HCT116 (cell line): Measurements from ENCODE around the gene RAVER2. TPM values are rescaled to one million over a fixed set of nuclear protein-coding genes. Genes with fewer than 3 reads are reported as not detected.

Source experiments
- ATAC-seq: fragments of 200-7000 bp; cut with Tn5 transposase; 2 replicates; pipeline ENCODE4 v1.9.1; 2020; ENCODE audit warnings: mild to moderate bottlenecking, moderate library complexity
- BruUV-seq: library from RNA; stranded (reverse); fragments of 400-500 nt; replicated peaks from 2 replicates; lab custom pipeline; 2021; lab: Mats Ljungman, UMichigan
- CTCF ChIA-PET: fragments of 300-600 bp; sonication (Branson Sonifier 250); formaldehyde crosslinking; loops from one replicate; lab custom pipeline; 2021; ENCODE audit warnings: antibody characterized with exemption; lab: Charles Lee
- POLR2A ChIA-PET: fragments of 300-600, 350-600 bp; sonication (Branson Sonifier 250); formaldehyde crosslinking; loops from one replicate; lab custom pipeline; 2021; ENCODE audit warnings: antibody characterized with exemption; lab: Charles Lee
- RAD21 ChIA-PET, 2 experiments: fragments of 300-600 bp; sonication (Branson Sonifier 250); formaldehyde crosslinking; loops; one replicate each; lab custom pipeline; 2023; ENCODE audit warnings: low total read pairs in 2 of 2; ENCODE audit not compliant: uncharacterized antibody in 2 of 2, unreplicated experiment in 2 of 2, low non-redundant PET in 1 of 2; lab: Charles Lee
- DNase-seq: peaks from one replicate; pipeline ENCODE4 v3.0.0-alpha.2; 2010; ENCODE audit warnings: low read depth, low spot score
- H2AFZ ChIP-seq: fragments of 200-600 bp; shearing (Covaris generic), sonication (generic); 2 replicates; pipeline ENCODE4 v1.6.1; 2017; ENCODE audit warnings: low read depth, mixed run types, mixed read lengths, antibody characterized with exemption, low read length; ENCODE audit not compliant: poor library complexity, severe bottlenecking
- H3K27ac ChIP-seq: 2 replicates; pipeline ENCODE4 v1.5.1; 2012; ENCODE audit warnings: low read depth, low read length
- H3K27me3 ChIP-seq: fragments of 200-600 bp; sonication (generic); 2 replicates; pipeline ENCODE4 v1.6.1; 2016; ENCODE audit warnings: mixed run types, low read length, mixed read lengths; ENCODE audit not compliant: insufficient read depth
- H3K36me3 ChIP-seq, 2 experiments: fragments of 200-500 bp in 1 of 2; fragments of 200-600 bp in 1 of 2; sonication (Bioruptor generic) in 1 of 2; sonication (generic) in 1 of 2; 2 replicates each; pipeline versions ENCODE4 v1.5.1 to v1.6.1; 2014 to 2016; ENCODE audit warnings: low read length in 2 of 2, inconsistent platforms in 1 of 2, mixed read lengths in 1 of 2, mixed run types in 1 of 2; ENCODE audit not compliant: insufficient read depth in 2 of 2, control insufficient read depth in 1 of 2
- H3K4me1 ChIP-seq, 2 experiments: fragments of 200-600 bp in 1 of 2; sonication (generic) in 1 of 2; 2 replicates each; pipeline versions ENCODE4 v1.5.1 to v1.6.1; 2012 to 2017; ENCODE audit warnings: low read length in 2 of 2, inconsistent platforms in 1 of 2, mild to moderate bottlenecking in 1 of 2, mixed read lengths in 1 of 2, mixed run types in 1 of 2, moderate library complexity in 1 of 2; ENCODE audit not compliant: insufficient read depth in 2 of 2, control insufficient read depth in 1 of 2
- H3K4me2 ChIP-seq: fragments of 200-600 bp; sonication (generic); 2 replicates; pipeline ENCODE4 v1.6.1; 2017; ENCODE audit warnings: mixed run types, low read length, mixed read lengths
- H3K4me3 ChIP-seq, 2 experiments: fragments of 200-600 bp in 1 of 2; sonication (generic) in 1 of 2; replicated peaks in 1 of 2; 2 replicates each; pipeline ENCODE4 v1.5.1; 2011 to 2016; ENCODE audit warnings: low read length in 2 of 2, control low read depth in 1 of 2, low read depth in 1 of 2, mild to moderate bottlenecking in 1 of 2, mixed read lengths in 1 of 2, mixed run types in 1 of 2
- H3K79me2 ChIP-seq: fragments of 200-600 bp; sonication (generic); 2 replicates; pipeline ENCODE4 v1.6.1; 2017; ENCODE audit warnings: mild to moderate bottlenecking, mixed run types, low read length, moderate library complexity, mixed read lengths; ENCODE audit not compliant: insufficient read depth
- H3K9ac ChIP-seq: fragments of 200-600 bp; sonication (generic); 2 replicates; pipeline ENCODE4 v1.6.1; 2016; ENCODE audit warnings: low read length, mixed read lengths
- H3K9me2 ChIP-seq: fragments of 200-600 bp; sonication (generic), shearing (Covaris generic); 2 replicates; pipeline ENCODE4 v1.6.1; 2017; ENCODE audit warnings: mixed run types, mild to moderate bottlenecking, moderate library complexity; ENCODE audit not compliant: insufficient read depth
- H3K9me3 ChIP-seq, 2 experiments: fragments of 200-500 bp in 1 of 2; fragments of 200-600 bp in 1 of 2; sonication (Bioruptor generic) in 1 of 2; sonication (generic) in 1 of 2; 2 replicates each; pipeline ENCODE4 v1.6.1; 2014 to 2017; ENCODE audit warnings: low read length in 2 of 2, mixed read lengths in 2 of 2, inconsistent platforms in 1 of 2, low read depth in 1 of 2, mild to moderate bottlenecking in 1 of 2, mixed run types in 1 of 2, moderate library complexity in 1 of 2; ENCODE audit not compliant: control insufficient read depth in 1 of 2, insufficient read depth in 1 of 2
- H4K20me1 ChIP-seq: fragments of 200-600 bp; sonication (generic), shearing (Covaris generic); 2 replicates; pipeline ENCODE4 v1.6.1; 2017; ENCODE audit warnings: mixed run types, mild to moderate bottlenecking, moderate library complexity; ENCODE audit not compliant: insufficient read depth
- CBX3 ChIP-seq: IDR thresholded peaks from 2 replicates; pipeline ENCODE4 v1.6.1; 2012; ENCODE audit warnings: low read depth
- CEBPB ChIP-seq: IDR thresholded peaks from 2 replicates; pipeline ENCODE4 v1.6.1; 2012; ENCODE audit warnings: low read depth
- EGR1 ChIP-seq: IDR thresholded peaks from 2 replicates; pipeline ENCODE4 v1.6.1; 2012; ENCODE audit warnings: low read depth
- ELF1 ChIP-seq: IDR thresholded peaks from 2 replicates; pipeline ENCODE4 v1.6.1; 2012; ENCODE audit warnings: low read depth, borderline replicate concordance
- EZH2phosphoT487 ChIP-seq: fragments of 200-600 bp; IDR thresholded peaks from 2 replicates; pipeline ENCODE4 v1.6.1; 2018; ENCODE audit warnings: antibody characterized with exemption, borderline replicate concordance
- JUND ChIP-seq: IDR thresholded peaks from 2 replicates; pipeline ENCODE4 v1.6.1; 2012
- MAX ChIP-seq: IDR thresholded peaks from 2 replicates; pipeline ENCODE4 v1.6.1; 2012
- POLR2A ChIP-seq: IDR thresholded peaks from 2 replicates; pipeline ENCODE4 v1.7.0; 2011; ENCODE audit warnings: borderline replicate concordance; ENCODE audit not compliant: insufficient read depth, insufficient read length; ENCODE audit errors: extremely low read depth
- RAD21 ChIP-seq: IDR thresholded peaks from 2 replicates; pipeline ENCODE4 v1.6.1; 2012; ENCODE audit warnings: low read depth, mild to moderate bottlenecking
- SRF ChIP-seq: IDR thresholded peaks from 2 replicates; pipeline ENCODE4 v1.6.1; 2012; ENCODE audit warnings: low read depth
- TCF7L2 ChIP-seq: IDR thresholded peaks from 2 replicates; pipeline ENCODE4 v1.7.0; 2011; ENCODE audit warnings: borderline replicate concordance, inconsistent platforms; ENCODE audit not compliant: insufficient read depth, insufficient read length; ENCODE audit errors: extremely low read depth
- YY1 ChIP-seq: IDR thresholded peaks from 2 replicates; pipeline ENCODE4 v1.6.1; 2011; ENCODE audit warnings: low read length, low read depth, moderate library complexity, mild to moderate bottlenecking; ENCODE audit not compliant: insufficient replicate concordance; ENCODE audit errors: extremely low read depth
- intact Hi-C: fragments of 100-400 bp; cut with micrococcal nuclease; formaldehyde crosslinking; loops from 2 replicates; pipeline ENCODE4 v1.10.0; 2022
- total RNA-seq: library from RNA; stranded (reverse); gene quantifications from one replicate; pipeline ENCODE4 v1.2.1, GENCODE V29; 2021; ENCODE audit not compliant: unreplicated experiment
- TF ChIP-seq, protein P1 (sequence below): IDR thresholded peaks from 2 replicates; pipeline ENCODE4 v1.6.1; 2011; ENCODE audit warnings: mild to moderate bottlenecking, low read length, moderate library complexity; ENCODE audit not compliant: insufficient replicate concordance; ENCODE audit errors: extremely low read depth
- TF ChIP-seq, protein P2 (sequence below): IDR thresholded peaks from 2 replicates; pipeline ENCODE4 v1.6.1; 2012
- TF ChIP-seq, protein P3 (sequence below): IDR thresholded peaks from 2 replicates; pipeline ENCODE4 v1.6.1; 2012; ENCODE audit warnings: low read depth
- TF ChIP-seq, protein P4 (sequence below), 3 experiments: fragments of 200-600 bp in 1 of 3; sonication (generic) in 1 of 3; IDR thresholded peaks in 2 of 3; conservative IDR thresholded peaks in 1 of 3; 2 replicates each; pipeline ENCODE4 v1.5.1; 2012 to 2017; ENCODE audit warnings: low read depth in 2 of 3, low read length in 2 of 3, antibody characterized with exemption in 1 of 3, borderline replicate concordance in 1 of 3, control low read depth in 1 of 3, mild to moderate bottlenecking in 1 of 3, mixed read lengths in 1 of 3, mixed run types in 1 of 3, moderate library complexity in 1 of 3; ENCODE audit not compliant: insufficient read depth in 1 of 3

Gene RAVER2
- total RNA-seq, 1 experiment from 2014 or later, result 23.2 TPM

DNA sequence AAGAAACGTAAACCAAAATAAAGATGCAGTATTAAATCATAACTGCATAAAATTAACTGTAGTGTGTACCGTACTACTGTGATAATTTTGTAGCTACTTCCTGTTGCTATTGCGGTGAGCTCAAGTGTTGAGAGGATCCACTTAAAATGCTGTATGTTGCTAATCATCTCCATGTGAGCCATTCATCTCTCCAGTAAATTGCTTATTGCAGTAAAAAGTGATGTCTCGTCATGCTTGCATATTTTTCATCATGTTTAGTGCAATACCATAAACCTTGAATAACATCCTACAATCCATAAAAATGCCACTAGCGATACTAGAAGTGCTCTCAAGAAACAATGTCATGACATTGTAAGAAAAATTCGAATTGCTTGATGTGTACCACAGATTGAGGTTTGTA lies 66.3 kb downstream of the RAVER2 start:
- no peaks in the 10 kb centered on the region for H3K27me3 ChIP-seq
- DNase-seq, result no peak
- H3K4me2 ChIP-seq, result no peak overlapping the region
- RAD21 ChIA-PET, result no interaction called here
- H3K9ac ChIP-seq, result no peak overlapping the region
- no peaks in the 10 kb centered on the region for H3K9me2 ChIP-seq
- no peaks in the 10 kb centered on the region for H3K4me1 ChIP-seq
- TF ChIP-seq RAD21 (no peak), CEBPB (no peak), ELF1 (no peak), JUND (no peak), MAX (no peak), YY1 (no peak), EGR1 (no peak), CBX3 (no peak), EZH2phosphoT487 (no peak), SRF (no peak), POLR2A (no peak), TCF7L2 (no peak)
- TF ChIP-seq, protein P1, sequence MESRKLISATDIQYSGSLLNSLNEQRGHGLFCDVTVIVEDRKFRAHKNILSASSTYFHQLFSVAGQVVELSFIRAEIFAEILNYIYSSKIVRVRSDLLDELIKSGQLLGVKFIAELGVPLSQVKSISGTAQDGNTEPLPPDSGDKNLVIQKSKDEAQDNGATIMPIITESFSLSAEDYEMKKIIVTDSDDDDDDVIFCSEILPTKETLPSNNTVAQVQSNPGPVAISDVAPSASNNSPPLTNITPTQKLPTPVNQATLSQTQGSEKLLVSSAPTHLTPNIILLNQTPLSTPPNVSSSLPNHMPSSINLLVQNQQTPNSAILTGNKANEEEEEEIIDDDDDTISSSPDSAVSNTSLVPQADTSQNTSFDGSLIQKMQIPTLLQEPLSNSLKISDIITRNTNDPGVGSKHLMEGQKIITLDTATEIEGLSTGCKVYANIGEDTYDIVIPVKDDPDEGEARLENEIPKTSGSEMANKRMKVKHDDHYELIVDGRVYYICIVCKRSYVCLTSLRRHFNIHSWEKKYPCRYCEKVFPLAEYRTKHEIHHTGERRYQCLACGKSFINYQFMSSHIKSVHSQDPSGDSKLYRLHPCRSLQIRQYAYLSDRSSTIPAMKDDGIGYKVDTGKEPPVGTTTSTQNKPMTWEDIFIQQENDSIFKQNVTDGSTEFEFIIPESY, result no peak
- TF ChIP-seq, protein P2, sequence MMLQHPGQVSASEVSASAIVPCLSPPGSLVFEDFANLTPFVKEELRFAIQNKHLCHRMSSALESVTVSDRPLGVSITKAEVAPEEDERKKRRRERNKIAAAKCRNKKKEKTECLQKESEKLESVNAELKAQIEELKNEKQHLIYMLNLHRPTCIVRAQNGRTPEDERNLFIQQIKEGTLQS, result no peak
- TF ChIP-seq, protein P3, sequence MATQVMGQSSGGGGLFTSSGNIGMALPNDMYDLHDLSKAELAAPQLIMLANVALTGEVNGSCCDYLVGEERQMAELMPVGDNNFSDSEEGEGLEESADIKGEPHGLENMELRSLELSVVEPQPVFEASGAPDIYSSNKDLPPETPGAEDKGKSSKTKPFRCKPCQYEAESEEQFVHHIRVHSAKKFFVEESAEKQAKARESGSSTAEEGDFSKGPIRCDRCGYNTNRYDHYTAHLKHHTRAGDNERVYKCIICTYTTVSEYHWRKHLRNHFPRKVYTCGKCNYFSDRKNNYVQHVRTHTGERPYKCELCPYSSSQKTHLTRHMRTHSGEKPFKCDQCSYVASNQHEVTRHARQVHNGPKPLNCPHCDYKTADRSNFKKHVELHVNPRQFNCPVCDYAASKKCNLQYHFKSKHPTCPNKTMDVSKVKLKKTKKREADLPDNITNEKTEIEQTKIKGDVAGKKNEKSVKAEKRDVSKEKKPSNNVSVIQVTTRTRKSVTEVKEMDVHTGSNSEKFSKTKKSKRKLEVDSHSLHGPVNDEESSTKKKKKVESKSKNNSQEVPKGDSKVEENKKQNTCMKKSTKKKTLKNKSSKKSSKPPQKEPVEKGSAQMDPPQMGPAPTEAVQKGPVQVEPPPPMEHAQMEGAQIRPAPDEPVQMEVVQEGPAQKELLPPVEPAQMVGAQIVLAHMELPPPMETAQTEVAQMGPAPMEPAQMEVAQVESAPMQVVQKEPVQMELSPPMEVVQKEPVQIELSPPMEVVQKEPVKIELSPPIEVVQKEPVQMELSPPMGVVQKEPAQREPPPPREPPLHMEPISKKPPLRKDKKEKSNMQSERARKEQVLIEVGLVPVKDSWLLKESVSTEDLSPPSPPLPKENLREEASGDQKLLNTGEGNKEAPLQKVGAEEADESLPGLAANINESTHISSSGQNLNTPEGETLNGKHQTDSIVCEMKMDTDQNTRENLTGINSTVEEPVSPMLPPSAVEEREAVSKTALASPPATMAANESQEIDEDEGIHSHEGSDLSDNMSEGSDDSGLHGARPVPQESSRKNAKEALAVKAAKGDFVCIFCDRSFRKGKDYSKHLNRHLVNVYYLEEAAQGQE, result no peak
- TF ChIP-seq, protein P4, sequence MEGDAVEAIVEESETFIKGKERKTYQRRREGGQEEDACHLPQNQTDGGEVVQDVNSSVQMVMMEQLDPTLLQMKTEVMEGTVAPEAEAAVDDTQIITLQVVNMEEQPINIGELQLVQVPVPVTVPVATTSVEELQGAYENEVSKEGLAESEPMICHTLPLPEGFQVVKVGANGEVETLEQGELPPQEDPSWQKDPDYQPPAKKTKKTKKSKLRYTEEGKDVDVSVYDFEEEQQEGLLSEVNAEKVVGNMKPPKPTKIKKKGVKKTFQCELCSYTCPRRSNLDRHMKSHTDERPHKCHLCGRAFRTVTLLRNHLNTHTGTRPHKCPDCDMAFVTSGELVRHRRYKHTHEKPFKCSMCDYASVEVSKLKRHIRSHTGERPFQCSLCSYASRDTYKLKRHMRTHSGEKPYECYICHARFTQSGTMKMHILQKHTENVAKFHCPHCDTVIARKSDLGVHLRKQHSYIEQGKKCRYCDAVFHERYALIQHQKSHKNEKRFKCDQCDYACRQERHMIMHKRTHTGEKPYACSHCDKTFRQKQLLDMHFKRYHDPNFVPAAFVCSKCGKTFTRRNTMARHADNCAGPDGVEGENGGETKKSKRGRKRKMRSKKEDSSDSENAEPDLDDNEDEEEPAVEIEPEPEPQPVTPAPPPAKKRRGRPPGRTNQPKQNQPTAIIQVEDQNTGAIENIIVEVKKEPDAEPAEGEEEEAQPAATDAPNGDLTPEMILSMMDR (IDR thresholded peaks at IDR 0.05 in 2 of 3, conservative IDR thresholded peaks at IDR 0.05 in 1 of 3; ENCODE audit: borderline replicate concordance in 1 of 3, insufficient read depth in 1 of 3, low read depth in 2 of 3, low read length in 2 of 3), result no peak
- TF ChIP-seq, all 23 proteins: peak for 0
- no peak overlapping the region for H3K4me3 ChIP-seq
- H3K79me2 ChIP-seq, result no peaks in the 10 kb centered on the region
- H3K36me3 ChIP-seq, result no peaks in the 10 kb centered on the region
- intact Hi-C loops, result no loop called here
- H3K9me3 ChIP-seq, result no peaks in the 10 kb centered on the region
- ChIA-PET POLR2A (no interaction called here), CTCF (no interaction called here)
- ATAC-seq, result no peak
- H4K20me1 ChIP-seq, result no peaks in the 10 kb centered on the region
- no peak overlapping the region for H2AFZ ChIP-seq
- no TSS peak for BruUV-seq
- no peak overlapping the region for H3K27ac ChIP-seq
